CD14-positive monocyte (primary cell): ENCODE data around the gene PTPN9. TPM values are rescaled to one million over a fixed set of nuclear protein-coding genes. Genes with fewer than 3 reads are reported as not detected.

ENCODE experiments used
- DNase-seq, 3 donors: peaks; one replicate each; pipeline ENCODE4 v3.0.0-alpha.2; 2011 to 2022
- H2AFZ ChIP-seq: 2 replicates; pipeline ENCODE4 v1.6.0; 2012; ENCODE audit warnings: mild to moderate bottlenecking, low read depth, low read length, inconsistent platforms; ENCODE audit not compliant: insufficient read depth, poor library complexity, severe bottlenecking
- H3K27ac ChIP-seq, 2 donors: 1 replicate in 1 of 2; 2 replicates in 1 of 2; pipeline ENCODE4 v1.5.1; 2012 to 2013; ENCODE audit warnings: low read length in 2 of 2, control low read depth in 1 of 2, inconsistent platforms in 1 of 2, low read depth in 1 of 2, mild to moderate bottlenecking in 1 of 2
- H3K27me3 ChIP-seq, 2 donors: one replicate each; pipeline versions ENCODE4 v1.6.0 to v1.6.1; 2011 to 2013; ENCODE audit warnings: low read length in 2 of 2; ENCODE audit not compliant: control insufficient read depth in 2 of 2, insufficient read depth in 2 of 2
- H3K36me3 ChIP-seq, 2 donors: replicated peaks in 1 of 2; 1 replicate in 1 of 2; 2 replicates in 1 of 2; pipeline versions ENCODE4 v1.5.1 to v1.6.1; 2012 to 2013; ENCODE audit warnings: low read length in 2 of 2, control low read depth in 1 of 2, inconsistent platforms in 1 of 2, mild to moderate bottlenecking in 1 of 2; ENCODE audit not compliant: insufficient read depth in 2 of 2, control insufficient read depth in 1 of 2
- H3K4me1 ChIP-seq, 2 donors: 1 replicate in 1 of 2; 2 replicates in 1 of 2; pipeline versions ENCODE4 v1.5.1 to v1.6.1; 2012 to 2013; ENCODE audit warnings: low read length in 2 of 2, control low read depth in 1 of 2, inconsistent platforms in 1 of 2, mild to moderate bottlenecking in 1 of 2, moderate library complexity in 1 of 2; ENCODE audit not compliant: insufficient read depth in 2 of 2, control insufficient read depth in 1 of 2
- H3K4me2 ChIP-seq: replicated peaks from 2 replicates; pipeline ENCODE3; 2012; ENCODE audit warnings: low read length, moderate library complexity, mild to moderate bottlenecking; ENCODE audit not compliant: poor library complexity, severe bottlenecking; ENCODE audit errors: extremely low read depth
- H3K4me3 ChIP-seq, 3 experiments: fragments of 200-600 bp in 1 of 3; sonication (generic) in 1 of 3; replicated peaks in 1 of 3; 1 replicate in 2 of 3; 2 replicates in 1 of 3; pipeline ENCODE4 v1.5.1; 2011 to 2013; ENCODE audit warnings: low read length in 3 of 3, mild to moderate bottlenecking in 3 of 3, control low read depth in 2 of 3, low read depth in 2 of 3, inconsistent platforms in 1 of 3, moderate library complexity in 1 of 3
- H3K79me2 ChIP-seq: 2 replicates; pipeline ENCODE4 v1.6.0; 2012; ENCODE audit warnings: mild to moderate bottlenecking, control low read depth, inconsistent platforms, low read length, moderate library complexity; ENCODE audit not compliant: insufficient read depth
- H3K9ac ChIP-seq: 2 replicates; pipeline ENCODE4 v1.6.0; 2017; ENCODE audit warnings: low read length, mild to moderate bottlenecking; ENCODE audit not compliant: insufficient read depth, poor library complexity, severe bottlenecking
- H3K9me3 ChIP-seq, 2 donors: replicated peaks in 1 of 2; 1 replicate in 1 of 2; 2 replicates in 1 of 2; pipeline versions ENCODE4 v1.5.1 to v1.6.1; 2012 to 2013; ENCODE audit warnings: low read length in 2 of 2, control low read depth in 1 of 2; ENCODE audit not compliant: control insufficient read depth in 1 of 2, insufficient read depth in 1 of 2
- H4K20me1 ChIP-seq: 2 replicates; pipeline ENCODE4 v1.6.0; 2012; ENCODE audit warnings: mild to moderate bottlenecking, low read length, control low read depth, moderate library complexity; ENCODE audit not compliant: insufficient read depth
- H3K27ac Mint-ChIP-seq, 7 donors: one replicate each; pipeline ENCODE4 v1.8.0; 2020; ENCODE audit warnings: mild to moderate bottlenecking in 7 of 7, mixed read lengths in 7 of 7, moderate library complexity in 6 of 7, inconsistent platforms in 2 of 7
- H3K27me3 Mint-ChIP-seq, 3 donors: one replicate each; pipeline ENCODE4 v1.8.0; 2021 to 2022; ENCODE audit warnings: low read depth in 3 of 3, mild to moderate bottlenecking in 3 of 3, mixed read lengths in 3 of 3, moderate library complexity in 3 of 3, inconsistent platforms in 1 of 3
- H3K36me3 Mint-ChIP-seq, 2 donors: one replicate each; pipeline ENCODE4 v1.8.0; 2020; ENCODE audit warnings: mixed read lengths in 2 of 2, inconsistent platforms in 1 of 2, mild to moderate bottlenecking in 1 of 2
- H3K4me1 Mint-ChIP-seq: one replicate; pipeline ENCODE4 v1.8.0; 2020; ENCODE audit warnings: mild to moderate bottlenecking, mixed read lengths
- H3K4me3 Mint-ChIP-seq, 2 donors: one replicate each; pipeline ENCODE4 v1.8.0; 2020; ENCODE audit warnings: mild to moderate bottlenecking in 2 of 2, mixed read lengths in 2 of 2, moderate library complexity in 1 of 2
- H3K9me3 Mint-ChIP-seq, 7 donors: one replicate each; pipeline ENCODE4 v1.8.0; 2020 to 2022; ENCODE audit warnings: mixed read lengths in 7 of 7, mild to moderate bottlenecking in 6 of 7, moderate library complexity in 6 of 7, inconsistent platforms in 2 of 7
- WGBS: methylation state at CpG from one replicate; pipeline ENCODE4 v1.1.5; 2013; ENCODE audit warnings: missing lambda C conversion rate; ENCODE audit not compliant: insufficient coverage; 5-methylcytosine and 5-hydroxymethylcytosine counted together
- intact Hi-C, 2 donors: fragments of 100-400 bp; cut with micrococcal nuclease; formaldehyde crosslinking; loops; one replicate each; pipeline versions ENCODE4 v1.15.0 to v1.15.1; 2023
- polyA plus RNA-seq, 3 donors: library from polyadenylated mRNA; depleted of rRNA in 1 of 3; unstranded in 2 of 3; stranded (reverse) in 1 of 3; fragments of 300-500 nt in 2 of 3; fragments of >200 nt in 1 of 3; fragmentation: Illumina TruSeq in 2 of 3; gene quantifications; 1 replicate in 2 of 3; 2 replicates in 1 of 3; pipeline ENCODE4 v1.2.3, GENCODE V29; 2012 to 2021
- TF ChIP-seq, protein P1 (sequence below): fragments of 200-600 bp; IDR thresholded peaks from one replicate; pipeline ENCODE4 v1.8.0; 2022; ENCODE audit warnings: antibody characterized with exemption, mild to moderate bottlenecking

PTPN9 gene
- polyA plus RNA-seq, 3 donors = 21.1 to 40.1 (median 28.0) TPM

DNA sequence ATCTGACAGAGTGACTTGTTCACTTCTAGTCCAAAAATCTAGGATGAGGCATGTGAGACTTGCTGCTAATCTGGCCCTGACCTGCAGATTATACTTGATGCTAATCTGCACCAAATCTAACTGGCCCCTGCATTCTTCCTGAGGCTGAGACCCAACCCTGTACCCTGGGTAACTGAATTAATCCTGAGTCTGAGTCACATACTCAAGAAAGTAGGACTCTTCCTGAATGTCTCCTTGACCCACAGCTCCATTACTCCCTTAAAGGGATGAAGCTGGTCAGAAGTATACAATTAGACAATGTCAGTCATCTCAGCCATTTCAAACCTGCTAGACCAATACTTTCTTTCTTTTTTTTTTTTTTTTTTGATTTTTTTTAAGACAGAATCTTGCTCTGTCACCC, 25.5 kb downstream of the PTPN9 start:
- H3K27ac Mint-ChIP-seq = peak overlapping the region in 1 of 7 donors; percentile 7
- no peaks in the 10 kb centered on the region for H3K9me3 ChIP-seq
- TF ChIP-seq, protein P1, sequence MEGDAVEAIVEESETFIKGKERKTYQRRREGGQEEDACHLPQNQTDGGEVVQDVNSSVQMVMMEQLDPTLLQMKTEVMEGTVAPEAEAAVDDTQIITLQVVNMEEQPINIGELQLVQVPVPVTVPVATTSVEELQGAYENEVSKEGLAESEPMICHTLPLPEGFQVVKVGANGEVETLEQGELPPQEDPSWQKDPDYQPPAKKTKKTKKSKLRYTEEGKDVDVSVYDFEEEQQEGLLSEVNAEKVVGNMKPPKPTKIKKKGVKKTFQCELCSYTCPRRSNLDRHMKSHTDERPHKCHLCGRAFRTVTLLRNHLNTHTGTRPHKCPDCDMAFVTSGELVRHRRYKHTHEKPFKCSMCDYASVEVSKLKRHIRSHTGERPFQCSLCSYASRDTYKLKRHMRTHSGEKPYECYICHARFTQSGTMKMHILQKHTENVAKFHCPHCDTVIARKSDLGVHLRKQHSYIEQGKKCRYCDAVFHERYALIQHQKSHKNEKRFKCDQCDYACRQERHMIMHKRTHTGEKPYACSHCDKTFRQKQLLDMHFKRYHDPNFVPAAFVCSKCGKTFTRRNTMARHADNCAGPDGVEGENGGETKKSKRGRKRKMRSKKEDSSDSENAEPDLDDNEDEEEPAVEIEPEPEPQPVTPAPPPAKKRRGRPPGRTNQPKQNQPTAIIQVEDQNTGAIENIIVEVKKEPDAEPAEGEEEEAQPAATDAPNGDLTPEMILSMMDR = no peak

DNA sequence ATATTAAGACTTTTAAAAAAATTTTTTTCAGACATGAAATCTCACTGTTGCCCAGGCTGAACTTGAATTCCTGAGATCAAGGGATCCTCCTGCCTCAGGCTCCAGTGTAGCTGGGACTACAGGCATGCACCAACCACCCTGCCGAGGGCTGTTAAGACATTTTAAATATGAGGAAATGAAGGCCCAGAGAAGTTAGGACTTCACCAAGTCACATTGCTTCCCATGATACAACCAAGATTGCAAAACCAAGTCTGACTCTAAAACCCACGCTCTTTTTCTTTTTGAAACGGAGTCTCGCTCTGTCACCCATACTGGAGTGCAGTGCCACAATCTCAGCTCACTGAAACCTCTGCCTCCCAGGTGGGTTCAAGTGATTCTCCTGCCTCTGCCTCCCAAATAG, 28.0 kb downstream of the PTPN9 start:
- H3K4me2 ChIP-seq = peak overlapping the region; percentile 27
- intact Hi-C loops = no loop called here
- peak; percentile 38 to 67 (median 63) for DNase-seq
- H2AFZ ChIP-seq = peak overlapping the region; percentile 47
- peak overlapping the region; percentile 39 to 80 for H3K27ac ChIP-seq
- Mint-ChIP-seq H3K4me1 (peaks cover 27% of the 10 kb centered on the region), H3K36me3 (peaks cover 3 to 5% of the 10 kb centered on the region in 2 donors), H3K4me3 (peak overlapping the region; percentile 39 to 47), H3K27ac (peak overlapping the region; percentile 74 to 89 (median 82)), H3K9me3 (peaks cover 0 to 3% (median 0%) of the 10 kb centered on the region in 7 donors), H3K27me3 (peaks cover 0 to 1% (median 0%) of the 10 kb centered on the region in 3 donors)
- H3K4me1 ChIP-seq = peaks cover 12% of the 10 kb centered on the region in 2 donors
- WGBS = 0% methylated on average over 3 of the region's 4 CpGs
- peak overlapping the region in 1 of 3 experiments; percentile 39 for H3K4me3 ChIP-seq
- no peaks in the 10 kb centered on the region for H3K36me3 ChIP-seq
- H3K9ac ChIP-seq = peak overlapping the region; percentile 42
- TF ChIP-seq, protein P1 = no peak
- no peaks in the 10 kb centered on the region for H3K9me3 ChIP-seq
- peaks cover 80% of the 10 kb centered on the region for H3K79me2 ChIP-seq
- peaks cover 74% of the 10 kb centered on the region for H4K20me1 ChIP-seq
- H3K27me3 ChIP-seq = no peaks in the 10 kb centered on the region

More for the DNA sequence above, 25.5 kb downstream of the PTPN9 start:
- H3K9ac ChIP-seq = no peak overlapping the region
- peaks cover 0 to 2% (median 0%) of the 10 kb centered on the region in 3 donors for H3K27me3 Mint-ChIP-seq
- no peak overlapping the region for H3K27ac ChIP-seq
- peaks cover 69% of the 10 kb centered on the region for H3K79me2 ChIP-seq
- H3K4me3 Mint-ChIP-seq = no peak overlapping the region
- DNase-seq = no peak
- H3K9me3 Mint-ChIP-seq = peaks cover 0 to 3% (median 0%) of the 10 kb centered on the region in 7 donors
- H3K4me3 ChIP-seq = no peak overlapping the region
- intact Hi-C loops = no loop called here
- no peaks in the 10 kb centered on the region for H3K27me3 ChIP-seq
- peaks cover 0 to 2% of the 10 kb centered on the region in 2 donors for H3K36me3 ChIP-seq
- peaks cover 25% of the 10 kb centered on the region for H3K4me1 Mint-ChIP-seq
- peaks cover 3 to 7% of the 10 kb centered on the region in 2 donors for H3K36me3 Mint-ChIP-seq
- H3K4me1 ChIP-seq = peaks cover 12% of the 10 kb centered on the region in 2 donors
- no peak overlapping the region for H3K4me2 ChIP-seq
- H4K20me1 ChIP-seq = peaks cover 64% of the 10 kb centered on the region
- no peak overlapping the region for H2AFZ ChIP-seq
